GM21576 (cell line): ENCODE data around the gene S1PR3.

Source experiments
- ATAC-seq: cut with Tn5 transposase; IDR thresholded peaks from one replicate; pipeline ENCODE4 v1.9.1; 2021; ENCODE audit warnings: mild to moderate bottlenecking, moderate library complexity; ENCODE audit not compliant: unreplicated experiment

The S1PR3 gene

GRCh38 chr9:88968799-88969198, 22.5 kb upstream of the S1PR3 start:
- ATAC-seq = no peak

GRCh38 chr9:88969646-88970373, 21.5 kb upstream of the S1PR3 start:
- ATAC-seq = no peak

- no peak for ATAC-seq
Measured at GRCh38 chr9:88971131-88971960, 19.9 kb upstream of the S1PR3 start.

DNA sequence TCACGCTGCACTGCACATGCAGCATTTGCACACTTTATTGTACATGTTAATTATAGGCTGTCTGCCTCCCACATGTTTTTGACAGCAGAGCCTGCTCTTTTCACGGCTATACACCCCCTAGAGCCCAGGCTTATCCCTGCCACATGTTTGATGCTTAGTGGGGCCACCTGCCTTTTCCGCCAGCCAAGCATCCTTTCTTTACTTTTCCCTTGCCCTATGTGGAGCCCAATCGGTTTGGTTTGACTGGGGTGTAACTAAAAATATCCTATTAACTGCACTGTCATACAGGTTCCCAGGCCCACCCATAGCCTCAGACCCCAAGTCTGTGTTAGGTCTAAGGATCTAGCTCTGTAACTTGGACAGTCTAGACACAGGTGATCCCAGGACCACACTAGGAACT, 18.9 kb upstream of the S1PR3 start:
- no peak for ATAC-seq

DNA sequence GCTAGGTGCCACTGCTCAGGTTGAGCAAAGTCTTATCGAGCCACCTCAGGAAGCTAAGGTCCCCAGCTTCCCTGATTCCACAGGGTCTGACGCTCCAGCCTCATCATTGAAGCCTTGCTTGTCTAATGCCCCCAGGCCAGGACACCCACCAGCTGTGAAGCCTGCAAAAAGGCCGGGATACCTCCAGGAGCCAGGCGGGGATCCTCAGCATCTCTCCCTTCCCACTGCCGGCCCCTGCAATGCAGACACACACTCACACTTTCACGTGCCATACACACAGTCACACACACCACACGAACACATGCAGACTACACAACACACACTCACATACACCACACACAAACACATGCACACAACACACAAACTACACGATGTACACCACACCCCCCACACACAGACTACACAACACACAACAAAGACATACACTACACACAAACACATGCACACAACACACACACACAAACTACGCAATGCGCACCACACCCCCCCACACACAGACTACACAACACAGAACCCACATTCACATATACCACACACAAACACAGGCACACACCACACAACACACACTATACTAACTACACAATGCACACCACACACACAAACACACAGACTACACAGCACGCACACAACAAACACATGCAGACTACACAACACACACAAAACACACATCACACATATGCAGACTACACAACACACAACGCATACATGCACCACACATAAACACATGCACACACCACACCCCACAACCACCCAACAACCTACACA, 17.8 kb upstream of the S1PR3 start:
- ATAC-seq = no peak

DNA sequence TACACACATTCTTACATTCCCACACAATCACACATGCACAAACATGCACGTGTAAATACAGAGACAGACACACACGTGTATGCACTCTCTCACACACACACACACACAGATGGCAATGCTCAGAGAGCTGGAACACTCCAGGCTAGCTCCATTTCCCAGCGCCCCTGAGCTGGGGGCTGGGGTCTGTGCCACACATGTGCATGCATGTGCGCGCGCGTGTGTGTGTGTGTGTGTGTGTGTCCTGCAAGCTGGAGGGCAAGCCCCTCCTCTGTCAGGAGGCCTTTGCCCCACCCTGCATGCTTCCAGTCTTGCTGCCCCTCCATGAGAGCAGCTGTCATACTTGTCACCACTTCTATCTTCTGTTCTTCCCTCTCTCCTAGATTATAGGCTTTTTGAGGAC, 16.6 kb upstream of the S1PR3 start:
- ATAC-seq = no peak

DNA sequence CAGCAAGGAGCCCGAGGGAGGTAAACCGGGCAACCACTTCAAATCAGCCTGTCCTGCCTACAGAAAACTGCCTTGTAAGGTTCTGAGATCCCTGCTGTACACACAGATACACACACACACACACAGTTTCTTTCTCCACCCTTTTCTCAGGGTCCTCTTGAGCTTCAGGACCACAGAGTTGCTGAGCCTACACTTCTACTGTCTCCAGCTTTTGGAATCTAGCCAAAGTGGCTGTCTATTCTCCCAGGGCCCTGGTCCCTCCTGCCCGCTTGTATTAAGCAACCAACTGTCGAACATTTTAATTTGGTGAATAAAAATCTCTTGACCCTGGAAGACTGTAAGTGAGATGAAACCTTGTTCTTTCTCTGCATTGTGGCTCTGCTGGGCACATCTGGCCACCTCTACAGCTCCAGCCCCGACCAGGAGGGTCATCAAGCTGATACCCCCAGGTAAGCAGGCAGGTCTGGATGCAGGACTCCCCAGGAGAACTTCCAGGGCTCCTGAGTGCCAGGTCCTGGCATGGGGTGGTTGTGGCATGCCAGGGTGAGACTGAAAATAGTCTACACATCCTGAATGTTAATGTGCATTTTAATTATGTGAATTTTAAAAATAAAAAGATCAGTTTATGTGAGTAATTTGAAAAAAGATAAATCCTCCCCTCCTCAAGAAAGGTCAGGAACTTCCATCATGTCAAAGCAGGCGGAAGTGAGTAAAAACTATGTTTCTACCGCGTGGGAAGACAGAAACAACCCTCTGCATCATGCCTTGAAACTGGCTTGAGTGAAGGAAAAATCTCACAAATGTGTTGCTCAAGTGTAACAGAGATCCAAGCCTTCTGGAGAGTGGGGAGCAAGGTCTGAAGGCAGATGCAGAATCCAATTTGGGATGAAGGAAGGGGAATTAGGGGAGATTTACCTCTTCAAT, 15.0 kb upstream of the S1PR3 start:
- ATAC-seq = no peak

GRCh38 chr9:88976890-88977257, 14.4 kb upstream of the S1PR3 start:
- no peak for ATAC-seq

GRCh38 chr9:88978034-88978433, 13.2 kb upstream of the S1PR3 start:
- ATAC-seq = no peak

DNA sequence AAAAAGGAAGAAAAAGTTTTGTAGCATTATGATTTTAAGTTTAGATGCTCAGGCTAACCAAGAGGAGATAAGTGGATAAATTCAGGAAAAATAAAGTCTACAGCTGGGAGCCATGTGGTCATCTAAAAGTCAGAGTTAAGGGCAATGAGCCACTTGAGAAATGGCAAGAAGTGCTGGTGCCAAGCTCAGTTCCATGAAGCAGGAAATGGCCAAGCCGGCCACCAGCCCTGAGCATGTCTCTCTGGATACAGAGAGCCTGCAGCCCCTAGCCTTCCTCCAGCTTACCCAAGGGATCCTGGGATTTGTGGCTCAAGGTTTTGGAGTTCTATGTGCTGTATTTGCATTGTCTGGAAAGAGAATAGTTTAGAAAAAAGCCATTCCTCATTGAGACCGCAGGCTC, 12.2 kb upstream of the S1PR3 start:
- ATAC-seq = no peak

GRCh38 chr9:88979791-88980190, 11.5 kb upstream of the S1PR3 start:
- no peak for ATAC-seq

GRCh38 chr9:88980740-88981203, 10.5 kb upstream of the S1PR3 start:
- ATAC-seq = no peak

- no peak for ATAC-seq
Measured at GRCh38 chr9:88983865-88984542, 7.3 kb upstream of the S1PR3 start.

DNA sequence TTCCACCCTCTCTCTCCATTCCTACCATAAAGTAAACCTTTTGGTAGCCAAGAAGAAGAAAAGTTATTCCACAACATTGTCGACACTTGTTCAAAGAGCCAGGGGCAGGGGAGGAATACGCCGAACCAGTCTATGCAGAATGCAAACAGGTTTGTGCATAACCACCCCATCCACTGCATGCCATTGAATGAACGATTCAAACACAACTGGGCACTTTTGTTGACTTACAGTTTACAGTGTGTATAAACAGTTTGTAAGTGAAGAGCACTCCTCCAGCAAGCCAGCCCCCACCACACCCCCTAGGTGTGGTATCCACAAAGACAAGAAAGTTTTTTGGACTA, 6.8 kb upstream of the S1PR3 start:
- ATAC-seq = no peak

GRCh38 chr9:88985616-88986015, 5.7 kb upstream of the S1PR3 start:
- ATAC-seq = no peak

GRCh38 chr9:88986776-88987175, 4.5 kb upstream of the S1PR3 start:
- ATAC-seq = no peak

- no peak for ATAC-seq
Measured at GRCh38 chr9:88987661-88988060, 3.6 kb upstream of the S1PR3 start.

- ATAC-seq = peak; percentile 58
Measured at GRCh38 chr9:88988796-88989641, 2.2 kb upstream of the S1PR3 start.

GRCh38 chr9:88990041-88990728, 1.1 kb upstream of the S1PR3 start:
- no peak for ATAC-seq
